Kidney epithelial cell (primary cell): ENCODE data around the gene INSC. TPM values are rescaled to one million over a fixed set of nuclear protein-coding genes. Genes with fewer than 3 reads are reported as not detected.

ENCODE experiments used
- DNase-seq: peaks from one replicate; pipeline ENCODE4 v3.0.0-alpha.2; 2010; ENCODE audit warnings: low read depth
- H3K27me3 ChIP-seq: 2 replicates; pipeline ENCODE4 v1.6.0; 2011; ENCODE audit warnings: low read length; ENCODE audit not compliant: control insufficient read depth, insufficient read depth
- H3K36me3 ChIP-seq: 2 replicates; pipeline ENCODE4 v1.5.1; 2011; ENCODE audit warnings: low read length; ENCODE audit not compliant: control insufficient read depth, insufficient read depth
- H3K4me3 ChIP-seq: 2 replicates; pipeline ENCODE4 v1.5.1; 2011; ENCODE audit warnings: low read depth, mild to moderate bottlenecking, control low read depth, low read length
- total RNA-seq: library from RNA; depleted of rRNA; stranded (reverse); fragments of >200 nt; gene quantifications from 2 replicates; pipeline ENCODE4 v1.2.3, GENCODE V29; 2015
- TF ChIP-seq, protein P1 (sequence below): IDR thresholded peaks from 2 replicates; pipeline ENCODE4 v1.5.1; 2011; ENCODE audit warnings: mild to moderate bottlenecking, moderate library complexity, low read length, control low read depth, inconsistent platforms; ENCODE audit not compliant: insufficient read depth, poor library complexity, severe bottlenecking

Gene INSC
- total RNA-seq, 1 donor from 2014 or later: 0.33 TPM

DNA sequence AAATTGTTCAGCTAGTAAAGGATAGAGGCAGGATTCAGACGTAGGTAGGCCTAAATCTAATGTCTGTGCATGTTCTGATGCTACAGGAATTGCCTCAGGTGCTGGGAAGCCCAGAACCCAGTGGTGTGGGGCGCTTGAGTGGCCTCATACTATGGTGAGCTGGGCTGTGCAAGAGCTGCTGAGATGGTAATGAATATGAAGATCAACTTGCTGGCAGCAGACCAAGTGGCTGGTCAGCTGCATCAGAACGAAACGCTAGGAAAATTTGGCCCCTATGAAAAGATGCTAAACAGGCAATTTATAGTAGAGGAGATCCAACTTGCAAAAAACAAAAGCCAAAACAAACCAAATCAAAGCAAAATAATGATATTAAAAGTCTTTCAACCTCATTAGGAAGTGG is 102.7 kb downstream of the INSC start:
- TF ChIP-seq, protein P1, sequence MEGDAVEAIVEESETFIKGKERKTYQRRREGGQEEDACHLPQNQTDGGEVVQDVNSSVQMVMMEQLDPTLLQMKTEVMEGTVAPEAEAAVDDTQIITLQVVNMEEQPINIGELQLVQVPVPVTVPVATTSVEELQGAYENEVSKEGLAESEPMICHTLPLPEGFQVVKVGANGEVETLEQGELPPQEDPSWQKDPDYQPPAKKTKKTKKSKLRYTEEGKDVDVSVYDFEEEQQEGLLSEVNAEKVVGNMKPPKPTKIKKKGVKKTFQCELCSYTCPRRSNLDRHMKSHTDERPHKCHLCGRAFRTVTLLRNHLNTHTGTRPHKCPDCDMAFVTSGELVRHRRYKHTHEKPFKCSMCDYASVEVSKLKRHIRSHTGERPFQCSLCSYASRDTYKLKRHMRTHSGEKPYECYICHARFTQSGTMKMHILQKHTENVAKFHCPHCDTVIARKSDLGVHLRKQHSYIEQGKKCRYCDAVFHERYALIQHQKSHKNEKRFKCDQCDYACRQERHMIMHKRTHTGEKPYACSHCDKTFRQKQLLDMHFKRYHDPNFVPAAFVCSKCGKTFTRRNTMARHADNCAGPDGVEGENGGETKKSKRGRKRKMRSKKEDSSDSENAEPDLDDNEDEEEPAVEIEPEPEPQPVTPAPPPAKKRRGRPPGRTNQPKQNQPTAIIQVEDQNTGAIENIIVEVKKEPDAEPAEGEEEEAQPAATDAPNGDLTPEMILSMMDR: no peak
- no peak overlapping the region for H3K4me3 ChIP-seq
- no peak for DNase-seq
- H3K36me3 ChIP-seq: no peaks in the 10 kb centered on the region
- no peaks in the 10 kb centered on the region for H3K27me3 ChIP-seq

DNA sequence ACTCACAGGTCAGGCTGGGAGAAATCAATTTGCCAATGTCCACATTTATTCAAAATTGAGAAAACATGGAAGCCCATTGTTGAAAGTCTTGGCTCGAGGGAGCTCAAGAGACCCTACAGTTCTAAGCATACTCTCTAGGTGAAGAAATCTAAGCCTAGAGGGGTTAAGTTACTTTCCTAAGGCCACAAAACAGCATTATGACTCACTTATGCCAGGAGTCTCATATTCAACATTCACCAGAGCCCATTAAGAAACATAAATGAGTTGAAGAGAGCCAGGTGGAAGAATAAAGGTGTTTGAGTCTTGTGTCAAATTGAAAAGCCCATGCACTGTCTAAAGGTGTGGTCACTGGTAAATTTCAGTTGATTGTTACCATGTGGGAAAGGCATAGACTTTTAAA is 108.1 kb downstream of the INSC start:
- no peaks in the 10 kb centered on the region for H3K27me3 ChIP-seq
- H3K36me3 ChIP-seq: no peaks in the 10 kb centered on the region
- no peak for DNase-seq
- no peak overlapping the region for H3K4me3 ChIP-seq
- TF ChIP-seq, protein P1: no peak

DNA sequence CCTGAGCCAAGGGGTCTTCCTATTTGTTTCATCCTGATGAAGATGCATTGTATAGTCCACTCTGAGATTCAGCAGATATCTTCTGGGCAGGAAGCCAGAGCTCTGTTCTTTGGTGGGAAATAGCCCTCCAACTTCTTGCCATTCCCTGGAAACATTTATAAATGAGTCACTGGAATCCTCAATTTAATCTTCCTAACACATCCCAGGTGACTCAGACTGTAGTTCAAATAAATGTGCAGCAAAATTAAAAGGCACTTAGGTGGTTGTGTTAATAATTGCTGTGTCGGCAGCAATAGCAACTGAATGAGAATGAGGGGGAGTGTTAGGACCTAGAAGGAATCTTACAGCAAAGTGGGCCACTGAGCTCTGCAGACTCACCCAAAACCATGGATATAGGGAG is 108.6 kb downstream of the INSC start:
- H3K36me3 ChIP-seq: no peaks in the 10 kb centered on the region
- TF ChIP-seq, protein P1: no peak
- no peak overlapping the region for H3K4me3 ChIP-seq
- peak; percentile 53 for DNase-seq
- no peaks in the 10 kb centered on the region for H3K27me3 ChIP-seq

DNA sequence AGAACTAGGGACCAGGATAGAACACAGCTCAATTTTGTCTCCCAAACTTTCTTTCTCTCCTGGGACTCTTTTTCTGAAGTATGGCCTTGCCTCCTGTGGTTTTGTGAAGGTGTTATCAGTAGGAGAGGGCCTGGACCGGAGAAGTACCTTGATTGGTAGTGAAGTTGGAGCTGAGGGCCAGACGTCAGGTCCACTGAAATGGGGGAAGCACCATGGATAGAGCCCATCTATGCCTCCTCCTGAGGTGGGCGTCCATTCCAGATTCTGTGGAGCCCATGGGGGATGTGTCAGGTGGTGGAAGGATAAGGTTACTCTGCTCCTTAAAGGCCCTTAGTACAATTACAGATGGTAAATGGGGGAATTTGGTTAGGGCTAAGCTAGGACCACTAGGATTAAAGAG is 109.7 kb downstream of the INSC start:
- DNase-seq: no peak
- TF ChIP-seq, protein P1: no peak
- H3K27me3 ChIP-seq: no peaks in the 10 kb centered on the region
- H3K4me3 ChIP-seq: no peak overlapping the region
- no peaks in the 10 kb centered on the region for H3K36me3 ChIP-seq

DNA sequence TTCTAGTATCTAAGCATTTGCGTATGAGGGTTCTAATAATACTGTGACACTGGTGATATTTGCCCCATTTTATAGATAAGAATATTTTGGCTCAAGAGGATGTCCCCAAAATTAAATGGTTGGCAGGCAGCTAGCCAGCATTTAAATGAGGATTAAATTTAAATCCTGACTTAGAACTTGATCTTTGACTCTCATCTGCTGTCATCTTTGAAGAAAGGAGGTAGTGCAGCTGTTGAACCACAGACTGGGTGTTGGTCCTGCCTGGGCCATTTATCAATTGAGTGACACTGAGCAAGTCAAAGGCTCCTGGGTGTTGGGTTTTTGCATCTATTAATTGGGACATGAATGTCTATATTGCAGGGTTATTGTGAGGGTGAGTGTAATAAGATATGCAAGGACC is 112.3 kb downstream of the INSC start:
- H3K36me3 ChIP-seq: no peaks in the 10 kb centered on the region
- no peak for DNase-seq
- H3K27me3 ChIP-seq: no peaks in the 10 kb centered on the region
- TF ChIP-seq, protein P1: no peak
- H3K4me3 ChIP-seq: no peak overlapping the region

DNA sequence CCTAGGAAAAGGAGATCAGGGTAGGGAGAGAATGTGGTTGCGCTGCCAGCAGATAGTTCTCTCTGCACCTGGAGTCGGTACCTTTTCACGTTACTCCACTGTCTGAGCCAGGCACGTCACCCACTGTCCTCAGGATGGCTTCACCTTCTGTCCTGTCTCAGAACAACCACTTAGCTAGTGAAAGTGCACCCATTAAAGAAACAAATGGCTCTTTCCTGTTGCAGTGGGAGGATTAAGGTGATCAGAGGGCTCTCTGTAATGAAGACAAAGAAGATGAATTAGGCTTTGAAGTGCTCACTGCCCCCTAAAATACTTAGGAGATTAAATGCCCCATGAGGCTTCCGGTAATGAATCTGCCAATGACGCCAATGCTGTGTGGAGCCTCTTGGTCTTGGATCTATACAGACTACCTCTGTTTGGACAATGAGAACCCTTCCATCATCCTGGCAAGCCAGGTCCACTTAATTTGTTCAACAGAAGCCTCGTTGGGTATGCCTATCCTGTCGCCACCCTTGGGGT is 113.7 kb downstream of the INSC start:
- Histone ChIP-seq H3K27me3 (no peaks in the 10 kb centered on the region), H3K36me3 (no peaks in the 10 kb centered on the region), H3K4me3 (no peak overlapping the region)
- TF ChIP-seq, protein P1: no peak
- DNase-seq: no peak
